GM12873 (cell line): ENCODE measurements around the gene NOP56.

Experiments used
- TF ChIP-seq, protein P1 (sequence below): IDR thresholded peaks from 2 replicates; pipeline ENCODE4 v1.5.1; 2012; ENCODE audit warnings: low read depth, mild to moderate bottlenecking, moderate library complexity, low read length, control low read depth; ENCODE audit not compliant: insufficient read depth; ENCODE audit errors: missing control alignments

Gene NOP56

DNA sequence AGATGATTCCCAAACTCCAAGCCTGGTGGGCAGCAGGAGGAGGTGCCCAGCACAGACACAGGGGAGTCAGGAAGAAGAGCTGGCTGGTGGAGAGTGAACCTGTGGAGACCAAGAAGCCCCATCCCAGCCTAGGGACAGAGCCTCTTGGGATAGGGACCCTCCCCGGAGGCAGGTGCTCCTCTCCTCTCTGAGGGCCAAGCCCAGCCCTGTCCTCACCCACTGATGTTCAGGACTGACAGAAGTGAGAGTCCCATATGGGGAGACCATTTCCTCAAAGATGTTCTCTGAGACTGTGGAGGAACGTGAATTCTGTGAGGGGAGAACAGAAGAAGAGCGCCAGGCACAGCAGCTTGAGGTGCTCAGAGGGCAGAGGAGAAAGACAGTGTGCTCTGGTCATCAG, 37.8 kb downstream of the NOP56 start:
- TF ChIP-seq, protein P1, sequence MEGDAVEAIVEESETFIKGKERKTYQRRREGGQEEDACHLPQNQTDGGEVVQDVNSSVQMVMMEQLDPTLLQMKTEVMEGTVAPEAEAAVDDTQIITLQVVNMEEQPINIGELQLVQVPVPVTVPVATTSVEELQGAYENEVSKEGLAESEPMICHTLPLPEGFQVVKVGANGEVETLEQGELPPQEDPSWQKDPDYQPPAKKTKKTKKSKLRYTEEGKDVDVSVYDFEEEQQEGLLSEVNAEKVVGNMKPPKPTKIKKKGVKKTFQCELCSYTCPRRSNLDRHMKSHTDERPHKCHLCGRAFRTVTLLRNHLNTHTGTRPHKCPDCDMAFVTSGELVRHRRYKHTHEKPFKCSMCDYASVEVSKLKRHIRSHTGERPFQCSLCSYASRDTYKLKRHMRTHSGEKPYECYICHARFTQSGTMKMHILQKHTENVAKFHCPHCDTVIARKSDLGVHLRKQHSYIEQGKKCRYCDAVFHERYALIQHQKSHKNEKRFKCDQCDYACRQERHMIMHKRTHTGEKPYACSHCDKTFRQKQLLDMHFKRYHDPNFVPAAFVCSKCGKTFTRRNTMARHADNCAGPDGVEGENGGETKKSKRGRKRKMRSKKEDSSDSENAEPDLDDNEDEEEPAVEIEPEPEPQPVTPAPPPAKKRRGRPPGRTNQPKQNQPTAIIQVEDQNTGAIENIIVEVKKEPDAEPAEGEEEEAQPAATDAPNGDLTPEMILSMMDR, result no peak

DNA sequence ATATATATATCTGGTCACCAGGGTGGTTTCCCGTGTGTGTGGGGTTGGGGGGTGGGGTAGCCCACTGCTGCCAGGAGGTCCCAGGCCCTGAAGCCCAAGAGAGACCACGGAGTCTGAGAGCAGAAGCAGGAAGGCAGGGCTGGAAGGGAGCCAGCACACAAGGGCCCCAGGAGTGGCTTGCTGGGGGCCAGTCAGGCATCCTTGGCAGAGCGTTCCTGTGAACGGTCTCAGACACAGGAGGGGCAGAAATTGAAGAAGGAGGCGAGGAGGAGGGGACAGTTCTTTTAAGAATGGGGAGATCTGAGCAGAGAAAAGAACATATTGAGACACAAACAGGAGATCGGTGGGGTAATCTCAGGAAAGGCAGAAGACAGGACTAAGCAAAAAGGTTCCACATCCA, 38.3 kb downstream of the NOP56 start:
- TF ChIP-seq, protein P1, result no peak

DNA sequence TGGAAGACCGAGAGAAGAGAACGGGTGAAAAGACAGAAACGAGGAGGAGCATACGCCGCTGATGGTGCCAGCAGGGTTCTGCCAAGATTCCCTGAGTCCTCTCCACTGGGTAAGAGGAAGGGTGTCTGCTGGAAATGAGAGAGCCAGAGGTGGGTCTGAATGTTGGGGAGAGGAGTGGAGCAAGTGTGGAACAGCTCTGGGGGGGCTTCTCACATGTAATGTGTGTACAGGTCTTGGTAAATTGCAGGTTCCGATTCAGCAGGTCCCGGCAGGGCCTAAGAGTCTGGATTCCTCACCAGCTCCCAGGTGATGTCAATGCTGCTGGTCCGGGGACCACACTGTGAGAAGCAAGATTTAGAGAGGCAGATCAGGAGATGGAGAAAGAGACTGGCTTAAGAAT, 38.7 kb downstream of the NOP56 start:
- TF ChIP-seq, protein P1, result no peak

DNA sequence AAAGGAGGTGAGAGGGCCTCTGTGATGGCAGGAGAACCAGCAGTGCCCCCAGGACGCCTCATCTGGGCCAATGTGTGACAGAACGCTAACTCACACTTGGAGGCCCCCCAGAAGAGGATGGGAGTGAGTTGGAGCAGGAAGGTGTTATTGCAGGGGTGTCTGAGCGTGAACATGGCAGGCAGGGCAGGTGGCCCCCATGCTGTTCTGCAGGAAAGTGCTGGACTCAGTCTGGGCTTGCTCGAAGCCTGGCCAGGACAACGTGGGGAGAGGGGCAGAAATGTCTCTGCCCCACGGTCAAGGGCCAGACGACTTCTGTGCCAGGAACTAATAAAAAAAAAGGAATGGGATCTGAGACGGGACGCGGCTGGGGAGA, 39.2 kb downstream of the NOP56 start:
- TF ChIP-seq, protein P1, result no peak

DNA sequence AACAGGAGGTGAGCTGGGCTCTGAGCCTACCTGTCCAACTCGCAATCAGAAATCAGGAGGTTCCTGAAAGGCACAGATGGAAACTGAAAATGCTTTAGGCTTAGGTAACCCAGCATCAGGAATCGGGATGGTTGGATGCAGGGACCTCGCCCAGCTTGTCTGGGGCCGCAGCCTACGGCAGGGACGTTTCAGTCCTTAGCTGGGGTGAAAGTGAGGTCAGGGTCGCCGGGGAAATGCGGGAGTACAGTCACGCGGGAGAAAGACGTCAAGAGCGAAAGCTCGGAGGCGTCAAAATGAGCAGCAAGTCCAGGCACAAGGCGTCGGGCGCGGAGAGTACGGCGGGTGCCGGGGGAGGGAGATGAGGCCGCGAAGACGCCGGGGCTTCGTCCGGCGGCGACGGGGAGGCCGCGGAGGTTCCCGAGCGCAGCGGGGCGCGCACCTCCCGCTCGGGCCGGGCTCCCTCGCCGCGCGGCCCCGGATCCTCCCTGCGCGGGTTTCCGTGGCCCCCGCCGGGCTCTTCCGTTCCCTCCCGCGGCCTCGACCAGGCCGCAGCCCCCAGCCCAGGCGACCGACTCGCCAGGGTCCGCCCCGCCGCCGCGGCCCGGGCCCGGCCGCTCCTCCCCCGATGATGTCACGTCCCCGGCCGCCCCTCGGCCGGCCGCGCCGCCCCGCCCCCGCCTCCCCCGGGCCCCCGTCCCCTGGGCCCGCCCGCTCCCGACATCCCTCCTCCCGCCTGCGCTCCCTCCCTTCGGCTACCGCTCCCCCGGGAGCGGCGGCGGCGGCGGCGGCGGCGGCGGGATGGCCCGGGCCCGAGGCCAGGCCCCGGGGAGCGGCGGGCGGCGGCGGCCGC, 39.8 kb downstream of the NOP56 start, which contains the start of gene EBF4:
EBF4 (plus strand) TSS at position 745 of the 850 bp plus-strand sequence. CDS start 866 bp downstream, outside the sequence.
- TF ChIP-seq, protein P1, result no peak

DNA sequence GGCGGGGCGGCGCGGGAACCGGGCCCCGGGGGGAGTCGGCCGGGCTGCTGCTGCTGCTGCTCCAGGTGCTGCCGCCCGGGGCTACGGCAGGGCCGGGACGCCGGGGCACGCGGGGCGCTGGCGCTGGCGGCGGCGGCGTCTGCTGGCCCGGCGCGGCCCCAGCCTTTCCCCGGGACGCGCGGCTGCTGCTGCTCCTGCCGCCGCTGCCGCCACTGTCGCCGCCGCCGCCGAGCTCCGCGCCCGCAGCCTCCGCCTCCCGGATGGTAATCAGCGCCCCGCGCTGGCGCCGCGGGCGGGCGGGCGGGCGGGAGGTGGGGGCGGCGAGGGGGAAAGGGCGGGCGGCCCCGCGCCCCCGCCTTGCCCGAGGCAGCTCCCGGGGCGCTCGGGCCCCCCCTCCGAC, 40.5 kb downstream of the NOP56 start:
- TF ChIP-seq, protein P1, result no peak

DNA sequence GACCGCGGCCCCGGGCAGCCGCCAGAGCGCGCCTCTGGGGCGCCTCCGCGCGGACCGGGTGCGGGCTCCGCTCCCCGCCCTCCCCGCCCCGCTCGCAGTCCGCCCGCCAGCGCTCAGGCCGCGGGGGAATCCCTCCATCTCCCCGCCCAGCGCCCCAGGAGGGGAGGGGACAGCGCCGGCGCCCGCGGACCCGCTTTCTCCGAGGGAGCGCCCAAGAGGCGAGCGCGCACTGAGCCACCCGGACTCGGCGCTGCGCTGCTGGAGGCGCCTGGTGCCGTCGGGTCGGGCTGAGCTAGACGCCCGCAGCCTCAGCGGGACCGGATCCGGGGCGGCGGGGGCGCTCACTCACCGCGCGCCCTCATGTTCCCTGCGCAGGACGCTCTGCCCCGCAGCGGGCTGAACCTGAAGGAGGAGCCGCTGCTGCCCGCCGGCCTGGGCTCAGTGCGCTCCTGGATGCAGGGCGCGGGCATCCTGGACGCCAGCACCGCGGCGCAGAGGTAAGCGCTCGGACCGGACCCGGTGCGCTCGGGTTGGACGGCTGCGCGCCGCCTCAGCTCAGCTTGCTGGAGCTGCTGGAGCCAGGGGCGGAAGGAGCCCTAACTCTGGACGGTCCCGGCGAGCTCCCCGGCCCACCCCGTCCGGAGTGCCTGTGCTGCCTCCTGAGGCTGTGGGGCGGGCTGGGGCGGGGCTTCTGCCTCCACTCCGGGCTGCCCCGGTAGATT, 41.0 kb downstream of the NOP56 start:
- TF ChIP-seq, protein P1, result no peak
